ENCODE data around the gene BICDL2.

- TF ChIP-seq CTCF (IDR thresholded peaks at IDR 0.05; ENCODE audit: poor library complexity, severe bottlenecking), result no peak
- TF ChIP-seq EZH2 (IDR thresholded peaks at IDR 0.05; ENCODE audit: borderline replicate concordance, insufficient read depth, low read length, poor library complexity, severe bottlenecking), result no peak
- TF ChIP-seq EP300 (conservative IDR thresholded peaks at IDR 0.05; ENCODE audit: poor library complexity, severe bottlenecking), result no peak
- TF ChIP-seq POLR2AphosphoS5 (IDR thresholded peaks at IDR 0.05), result no peak
These were observed 43.3 kb upstream of the BICDL2 start for GRCh38 chr16:3080024-3080423.
